COR-L47 (cell line): ENCODE measurements around the gene BUD31.
"Not testable (repeated sequence)": the region's sequence is repeated elsewhere in the genome, so short reads cannot be mapped to it uniquely, and the experiment has no call there.

Experiments
- DNase-seq: peaks from one replicate; lab custom pipeline; 2025; lab: John Stamatoyannopoulos, UW

The BUD31 gene

GRCh38 chr7:99408379-99409191 is at the start of gene BUD31, which contains the start of gene PDAP1:
Gene BUD31 (plus strand): TSS chr7:99408969. CDS start chr7:99411093, 2,124 bp downstream.
Gene PDAP1 (minus strand): TSS chr7:99408597. CDS start chr7:99408548, 49 bp downstream.
- DNase-seq = peak; percentile 92

- DNase-seq = no peak
Measured at GRCh38 chr7:99359465-99360154, 49.2 kb upstream of the BUD31 start.

- DNase-seq = no peak
Measured at GRCh38 chr7:99362801-99363200, 46.0 kb upstream of the BUD31 start.

- DNase-seq = no peak
Measured at GRCh38 chr7:99363286-99363685, 45.5 kb upstream of the BUD31 start.

- DNase-seq = peak; percentile 14
Measured at GRCh38 chr7:99365318-99366141, 43.2 kb upstream of the BUD31 start.

- no peak for DNase-seq
Measured at GRCh38 chr7:99366646-99367045, 42.1 kb upstream of the BUD31 start.

GRCh38 chr7:99368750-99369389 is 39.9 kb upstream of the BUD31 start:
- no peak for DNase-seq

- no peak for DNase-seq
Measured at GRCh38 chr7:99369767-99370391, 38.9 kb upstream of the BUD31 start.

- DNase-seq = no peak
Measured at GRCh38 chr7:99371376-99371920, 37.3 kb upstream of the BUD31 start.

- DNase-seq = no peak
Measured at GRCh38 chr7:99372275-99373090, 36.3 kb upstream of the BUD31 start.

GRCh38 chr7:99373091-99374066 is 35.4 kb upstream of the BUD31 start:
- DNase-seq = no peak

GRCh38 chr7:99374111-99375064 is 34.4 kb upstream of the BUD31 start, which contains the start of gene ARPC1B:
Gene ARPC1B (plus strand): TSS chr7:99374730. CDS start chr7:99385715, 10,985 bp downstream.
- peak; percentile 7 for DNase-seq

GRCh38 chr7:99375070-99375807 is 33.5 kb upstream of the BUD31 start:
- DNase-seq = peak; percentile 32

GRCh38 chr7:99379043-99379577 is 29.7 kb upstream of the BUD31 start:
- DNase-seq = no peak

- DNase-seq = not testable (repeated sequence)
Measured at GRCh38 chr7:99379693-99380031, 29.1 kb upstream of the BUD31 start.

GRCh38 chr7:99380032-99380822 is 28.5 kb upstream of the BUD31 start:
- no peak for DNase-seq
